HG03196 (cell line): Measurements from ENCODE around the gene MPO.

ENCODE experiments used
- ATAC-seq: cut with Tn5 transposase; IDR thresholded peaks from one replicate; pipeline ENCODE4 v1.9.1; 2021; ENCODE audit not compliant: unreplicated experiment

Gene MPO

GRCh38 chr17:58307468-58308172, 26.9 kb upstream of the MPO start:
- no peak for ATAC-seq

GRCh38 chr17:58306131-58306951, 25.6 kb upstream of the MPO start:
- no peak for ATAC-seq

GRCh38 chr17:58305626-58306025, 24.9 kb upstream of the MPO start:
- no peak for ATAC-seq

GRCh38 chr17:58304750-58305486, 24.2 kb upstream of the MPO start:
- ATAC-seq: no peak

GRCh38 chr17:58303971-58304749, 23.4 kb upstream of the MPO start:
- no peak for ATAC-seq

GRCh38 chr17:58302919-58303585, 22.3 kb upstream of the MPO start:
- ATAC-seq: no peak

- ATAC-seq: no peak
These were observed 21.6 kb upstream of the MPO start for GRCh38 chr17:58302171-58302918.

GRCh38 chr17:58301504-58302150, 20.9 kb upstream of the MPO start:
- no peak for ATAC-seq

GRCh38 chr17:58300336-58300735, 19.6 kb upstream of the MPO start:
- ATAC-seq: no peak

- no peak for ATAC-seq
These were observed 13.3 kb upstream of the MPO start for GRCh38 chr17:58294034-58294433.

- ATAC-seq: no peak
These were observed 10.5 kb upstream of the MPO start for GRCh38 chr17:58291246-58291645.

- no peak for ATAC-seq
These were observed 9.1 kb upstream of the MPO start for GRCh38 chr17:58289869-58290268.

- no peak for ATAC-seq
These were observed 4.7 kb upstream of the MPO start for GRCh38 chr17:58285422-58285810.

GRCh38 chr17:58284613-58285421, 4.1 kb upstream of the MPO start:
- no peak for ATAC-seq

- ATAC-seq: no peak
These were observed 3.2 kb upstream of the MPO start for GRCh38 chr17:58283674-58284612.

GRCh38 chr17:58282442-58282841, 1.7 kb upstream of the MPO start:
- no peak for ATAC-seq

GRCh38 chr17:58281511-58282011, 826 bp upstream of the MPO start:
- ATAC-seq: no peak
